Endodermal cell (in vitro differentiated cells): ENCODE results near the gene SNX11. TPM values are rescaled to one million over a fixed set of nuclear protein-coding genes. Genes with fewer than 3 reads are reported as not detected.
"Not testable (repeated sequence)": the region's sequence is repeated elsewhere in the genome, so short reads cannot be mapped to it uniquely, and the experiment has no call there.

Experiments
- DNase-seq: peaks from one replicate; pipeline ENCODE4 v3.0.0-alpha.2; 2017
- H3K27ac ChIP-seq: 2 replicates; pipeline ENCODE4 v1.5.1; 2013; ENCODE audit warnings: mild to moderate bottlenecking, low read depth, low read length, moderate library complexity
- H3K27me3 ChIP-seq: 2 replicates; pipeline ENCODE4 v1.6.1; 2013; ENCODE audit warnings: mild to moderate bottlenecking, low read length, moderate library complexity; ENCODE audit not compliant: insufficient read depth, control insufficient read depth, poor library complexity, severe bottlenecking
- H3K36me3 ChIP-seq: 2 replicates; pipeline ENCODE4 v1.7.0; 2013; ENCODE audit warnings: mild to moderate bottlenecking, low read length, moderate library complexity; ENCODE audit not compliant: control insufficient read depth, insufficient read depth
- H3K4me1 ChIP-seq: one replicate; pipeline ENCODE4 v1.7.0; 2013; ENCODE audit warnings: low read length; ENCODE audit not compliant: control insufficient read depth, insufficient read depth
- H3K4me3 ChIP-seq: 2 replicates; pipeline ENCODE4 v1.5.1; 2013; ENCODE audit warnings: mild to moderate bottlenecking, low read length, moderate library complexity
- H3K9ac ChIP-seq: 2 replicates; pipeline ENCODE4 v1.6.1; 2013; ENCODE audit warnings: mild to moderate bottlenecking, low read length, moderate library complexity; ENCODE audit not compliant: poor library complexity, severe bottlenecking; ENCODE audit errors: extremely low read depth
- H3K9me3 ChIP-seq: 2 replicates; pipeline ENCODE4 v1.6.1; 2013; ENCODE audit warnings: mild to moderate bottlenecking, low read length, moderate library complexity; ENCODE audit not compliant: control insufficient read depth
- H3K27ac Mint-ChIP-seq: 2 replicates; pipeline ENCODE4 v1.8.0; 2020; ENCODE audit warnings: mixed read lengths
- H3K27me3 Mint-ChIP-seq: 2 replicates; pipeline ENCODE4 v1.8.0; 2021; ENCODE audit warnings: mild to moderate bottlenecking, mixed read lengths; ENCODE audit not compliant: insufficient read depth
- H3K36me3 Mint-ChIP-seq: 2 replicates; pipeline ENCODE4 v1.8.0; 2020; ENCODE audit warnings: low read depth, mixed read lengths
- H3K4me1 Mint-ChIP-seq: 2 replicates; pipeline ENCODE4 v1.8.0; 2020; ENCODE audit warnings: mixed read lengths
- H3K4me3 Mint-ChIP-seq: 2 replicates; pipeline ENCODE4 v1.8.0; 2020; ENCODE audit warnings: mild to moderate bottlenecking, moderate library complexity, mixed read lengths
- H3K9me3 Mint-ChIP-seq: 2 replicates; pipeline ENCODE4 v1.8.0; 2020; ENCODE audit warnings: mild to moderate bottlenecking, mixed read lengths
- WGBS, 2 experiments: methylation state at CpG; one replicate each; pipeline versions ENCODE4 v1.1.5 to v1.1.7; 2013; ENCODE audit warnings: missing lambda C conversion rate in 2 of 2, mixed read lengths in 1 of 2; ENCODE audit not compliant: insufficient coverage in 1 of 2, insufficient read length in 1 of 2; 5-methylcytosine and 5-hydroxymethylcytosine counted together
- total RNA-seq, 2 donors: library from RNA; stranded (reverse); fragmentation: NEBNext Ultra II Directional in 1 of 2; extraction: Animal tissue kit (Norgen Biotek cat#: 25700) in 1 of 2; gene quantifications; 2 replicates in 1 of 2; 3 replicates in 1 of 2; pipeline ENCODE4 v1.2.1, GENCODE V29; 2021
- TF ChIP-seq, protein P1 (sequence below): fragments of 200-600 bp; sonication (generic); conservative IDR thresholded peaks from 2 replicates; pipeline ENCODE4 v1.5.0; 2021; ENCODE audit warnings: antibody characterized with exemption, mild to moderate bottlenecking

SNX11 gene
- total RNA-seq, 2 donors from 2014 or later = 19.7 to 20.5 TPM

GRCh38 chr17:48067245-48067644 is 40.3 kb upstream of the SNX11 start:
- WGBS, 2 experiments = 97 to 100% methylated on average over 1 to 3 of the region's 3 CpGs
- no peak overlapping the region for H3K27ac Mint-ChIP-seq

DNA sequence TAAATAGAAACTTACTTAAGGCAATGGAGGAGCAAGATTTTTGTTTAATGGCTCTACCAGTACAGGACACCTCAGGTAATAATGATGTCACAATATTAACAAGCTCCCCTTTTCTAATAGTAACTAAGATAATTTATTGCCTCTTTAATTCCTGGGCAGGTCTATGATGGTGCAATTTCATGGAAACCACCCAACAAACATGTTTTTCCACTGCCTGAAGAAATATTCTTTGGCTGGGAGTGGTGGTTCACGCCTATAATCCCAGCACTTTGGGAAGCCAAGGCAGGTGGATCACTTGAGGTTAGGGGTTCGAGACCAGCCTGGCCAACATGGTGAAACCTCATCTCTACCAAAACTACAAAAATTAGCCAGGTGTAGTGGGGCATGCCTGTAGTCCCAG is 39.8 kb upstream of the SNX11 start:
- H3K4me1 ChIP-seq, H3K9me3 ChIP-seq, H3K9ac ChIP-seq, H3K27me3 Mint-ChIP-seq, H3K27ac ChIP-seq, H3K27ac Mint-ChIP-seq, H3K27me3 ChIP-seq, H3K4me3 Mint-ChIP-seq, H3K4me3 ChIP-seq, H3K9me3 Mint-ChIP-seq, DNase-seq: not testable (repeated sequence)
- H3K4me1 Mint-ChIP-seq = peaks cover 11% of the 10 kb centered on the region
- 100% methylated on average over 1 to 2 of the region's 2 CpGs for WGBS, 2 experiments
- peaks cover 63% of the 10 kb centered on the region for H3K36me3 Mint-ChIP-seq
- H3K36me3 ChIP-seq = peaks cover 79% of the 10 kb centered on the region

More at GRCh38 chr17:48067245-48067644, 40.3 kb upstream of the SNX11 start:
- no peak overlapping the region for H3K9ac ChIP-seq
- no peaks in the 10 kb centered on the region for H3K27me3 ChIP-seq
- no peaks in the 10 kb centered on the region for H3K27me3 Mint-ChIP-seq
- H3K4me1 Mint-ChIP-seq = peaks cover 11% of the 10 kb centered on the region
- H3K4me3 ChIP-seq = no peak overlapping the region
- H3K36me3 ChIP-seq = peaks cover 81% of the 10 kb centered on the region
- H3K36me3 Mint-ChIP-seq = peaks cover 63% of the 10 kb centered on the region
- no peak overlapping the region for H3K27ac ChIP-seq
- TF ChIP-seq, protein P1, sequence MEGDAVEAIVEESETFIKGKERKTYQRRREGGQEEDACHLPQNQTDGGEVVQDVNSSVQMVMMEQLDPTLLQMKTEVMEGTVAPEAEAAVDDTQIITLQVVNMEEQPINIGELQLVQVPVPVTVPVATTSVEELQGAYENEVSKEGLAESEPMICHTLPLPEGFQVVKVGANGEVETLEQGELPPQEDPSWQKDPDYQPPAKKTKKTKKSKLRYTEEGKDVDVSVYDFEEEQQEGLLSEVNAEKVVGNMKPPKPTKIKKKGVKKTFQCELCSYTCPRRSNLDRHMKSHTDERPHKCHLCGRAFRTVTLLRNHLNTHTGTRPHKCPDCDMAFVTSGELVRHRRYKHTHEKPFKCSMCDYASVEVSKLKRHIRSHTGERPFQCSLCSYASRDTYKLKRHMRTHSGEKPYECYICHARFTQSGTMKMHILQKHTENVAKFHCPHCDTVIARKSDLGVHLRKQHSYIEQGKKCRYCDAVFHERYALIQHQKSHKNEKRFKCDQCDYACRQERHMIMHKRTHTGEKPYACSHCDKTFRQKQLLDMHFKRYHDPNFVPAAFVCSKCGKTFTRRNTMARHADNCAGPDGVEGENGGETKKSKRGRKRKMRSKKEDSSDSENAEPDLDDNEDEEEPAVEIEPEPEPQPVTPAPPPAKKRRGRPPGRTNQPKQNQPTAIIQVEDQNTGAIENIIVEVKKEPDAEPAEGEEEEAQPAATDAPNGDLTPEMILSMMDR = peak; percentile 35
- H3K9me3 Mint-ChIP-seq = no peaks in the 10 kb centered on the region
- H3K9me3 ChIP-seq = no peaks in the 10 kb centered on the region
- H3K4me1 ChIP-seq = no peaks in the 10 kb centered on the region
- H3K4me3 Mint-ChIP-seq = no peak overlapping the region
- no peak for DNase-seq

GRCh38 chr17:48068491-48068961 is 39.0 kb upstream of the SNX11 start:
- TF ChIP-seq, protein P1 = peak; percentile 74
- H3K4me1 ChIP-seq = no peaks in the 10 kb centered on the region
- H3K36me3 ChIP-seq = peaks cover 79% of the 10 kb centered on the region
- no peaks in the 10 kb centered on the region for H3K27me3 ChIP-seq
- Mint-ChIP-seq H3K4me1 (peaks cover 11% of the 10 kb centered on the region), H3K27me3 (no peaks in the 10 kb centered on the region), H3K27ac (peak overlapping the region; percentile 69), H3K36me3 (peaks cover 70% of the 10 kb centered on the region), H3K4me3 (no peak overlapping the region), H3K9me3 (no peaks in the 10 kb centered on the region)
- no peaks in the 10 kb centered on the region for H3K9me3 ChIP-seq
- 83 to 100% methylated on average over 2 to 3 of the region's 3 CpGs for WGBS, 2 experiments
- no peak overlapping the region for H3K27ac ChIP-seq
- H3K4me3 ChIP-seq = no peak overlapping the region
- peak; percentile 88 for DNase-seq
- H3K9ac ChIP-seq = no peak overlapping the region

DNA sequence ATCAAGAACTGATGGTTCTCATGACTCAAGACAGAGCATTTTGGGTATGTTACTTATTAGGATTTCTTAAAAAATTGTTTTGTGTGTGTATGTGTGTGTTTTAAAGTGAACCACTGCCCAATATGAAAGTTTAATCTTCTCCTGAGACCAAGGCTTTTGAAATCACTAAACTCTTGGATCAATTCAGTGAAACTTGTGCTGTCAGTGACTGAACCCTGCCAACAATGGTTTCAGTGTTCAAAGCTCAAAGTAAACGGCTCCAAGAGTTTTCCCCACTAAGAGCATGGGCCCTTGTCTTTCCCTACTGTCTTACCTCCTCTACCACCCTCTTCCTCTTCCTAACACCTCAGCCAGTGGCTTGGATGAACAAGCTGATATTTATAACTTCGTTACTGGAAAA is 37.4 kb upstream of the SNX11 start:
- H3K4me1 Mint-ChIP-seq = peaks cover under 1% of the 10 kb centered on the region
- Histone ChIP-seq H3K27ac (no peak overlapping the region), H3K36me3 (peaks cover 85% of the 10 kb centered on the region), H3K9ac (no peak overlapping the region), H3K9me3 (no peaks in the 10 kb centered on the region), H3K4me1 (no peaks in the 10 kb centered on the region), H3K4me3 (no peak overlapping the region), H3K27me3 (no peaks in the 10 kb centered on the region)
- 91% methylated on average over 2 of the region's 2 CpGs; no CpG with 5 or more reads in 1 of the 2 experiments for WGBS, 2 experiments
- H3K27ac Mint-ChIP-seq = no peak overlapping the region
- H3K9me3 Mint-ChIP-seq = no peaks in the 10 kb centered on the region
- no peaks in the 10 kb centered on the region for H3K27me3 Mint-ChIP-seq
- TF ChIP-seq, protein P1 = no peak
- peaks cover 71% of the 10 kb centered on the region for H3K36me3 Mint-ChIP-seq
- no peak overlapping the region for H3K4me3 Mint-ChIP-seq
- DNase-seq = no peak
